ENCODE results near the gene UGT1A7.

Gene UGT1A7

DNA sequence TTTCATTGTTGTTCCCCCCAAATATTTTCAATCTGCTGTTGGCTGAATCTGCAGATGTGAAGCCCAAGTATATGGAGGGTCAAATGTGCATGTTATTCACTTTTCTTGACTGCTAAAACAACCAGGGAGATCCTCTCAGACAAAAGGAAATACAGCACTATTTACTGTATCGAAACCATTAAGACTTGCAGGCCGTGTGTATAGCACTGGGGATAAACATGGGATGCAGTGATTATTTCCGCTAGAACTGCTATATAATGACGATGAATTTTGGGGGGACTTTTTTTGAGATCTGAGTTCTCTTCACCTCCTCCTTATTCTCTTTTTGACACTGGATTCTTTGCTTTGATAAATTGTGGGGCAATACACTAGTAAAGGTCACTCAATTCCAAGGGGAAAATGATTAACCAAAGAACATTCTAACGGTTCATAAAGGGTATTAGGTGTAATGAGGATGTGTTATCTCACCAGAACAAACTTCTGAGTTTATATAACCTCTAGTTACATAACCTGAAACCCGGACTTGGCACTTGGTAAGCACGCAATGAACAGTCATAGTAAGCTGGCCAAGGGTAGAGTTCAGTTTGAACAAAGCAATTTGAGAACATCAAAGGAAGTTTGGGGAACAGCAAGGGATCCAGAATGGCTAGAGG is 74.9 kb downstream of the UGT1A7 start:
- ATAC-seq, result no peak
- TF ChIP-seq, protein P1, sequence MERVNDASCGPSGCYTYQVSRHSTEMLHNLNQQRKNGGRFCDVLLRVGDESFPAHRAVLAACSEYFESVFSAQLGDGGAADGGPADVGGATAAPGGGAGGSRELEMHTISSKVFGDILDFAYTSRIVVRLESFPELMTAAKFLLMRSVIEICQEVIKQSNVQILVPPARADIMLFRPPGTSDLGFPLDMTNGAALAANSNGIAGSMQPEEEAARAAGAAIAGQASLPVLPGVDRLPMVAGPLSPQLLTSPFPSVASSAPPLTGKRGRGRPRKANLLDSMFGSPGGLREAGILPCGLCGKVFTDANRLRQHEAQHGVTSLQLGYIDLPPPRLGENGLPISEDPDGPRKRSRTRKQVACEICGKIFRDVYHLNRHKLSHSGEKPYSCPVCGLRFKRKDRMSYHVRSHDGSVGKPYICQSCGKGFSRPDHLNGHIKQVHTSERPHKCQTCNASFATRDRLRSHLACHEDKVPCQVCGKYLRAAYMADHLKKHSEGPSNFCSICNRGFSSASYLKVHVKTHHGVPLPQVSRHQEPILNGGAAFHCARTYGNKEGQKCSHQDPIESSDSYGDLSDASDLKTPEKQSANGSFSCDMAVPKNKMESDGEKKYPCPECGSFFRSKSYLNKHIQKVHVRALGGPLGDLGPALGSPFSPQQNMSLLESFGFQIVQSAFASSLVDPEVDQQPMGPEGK (CRISPR knock-in tag; IDR thresholded peaks at IDR 0.05; ENCODE audit: borderline replicate concordance), result no peak
- TF ChIP-seq ARNTL (CRISPR knock-in tag; IDR thresholded peaks at IDR 0.05; ENCODE audit: borderline replicate concordance, low read depth) (no peak), ZFP30 (CRISPR knock-in tag; IDR thresholded peaks at IDR 0.05) (no peak), ZNF70 (CRISPR knock-in tag; IDR thresholded peaks at IDR 0.05) (no peak), PPARA (CRISPR knock-in tag; IDR thresholded peaks at IDR 0.05; ENCODE audit: borderline replicate concordance) (no peak), ISL1 (CRISPR knock-in tag; IDR thresholded peaks at IDR 0.05) (no peak), CSDC2 (CRISPR knock-in tag; IDR thresholded peaks at IDR 0.05) (no peak), BACH2 (CRISPR knock-in tag; IDR thresholded peaks at IDR 0.05; ENCODE audit: borderline replicate concordance) (no peak), OSR1 (CRISPR knock-in tag; IDR thresholded peaks at IDR 0.05) (no peak), SNAI2 (CRISPR knock-in tag; IDR thresholded peaks at IDR 0.05) (no peak), ESRRG (CRISPR knock-in tag; IDR thresholded peaks at IDR 0.05) (no peak), ZNF565 (CRISPR knock-in tag; conservative IDR thresholded peaks at IDR 0.05; ENCODE audit: low read depth) (no peak)
- TF ChIP-seq, protein P2, sequence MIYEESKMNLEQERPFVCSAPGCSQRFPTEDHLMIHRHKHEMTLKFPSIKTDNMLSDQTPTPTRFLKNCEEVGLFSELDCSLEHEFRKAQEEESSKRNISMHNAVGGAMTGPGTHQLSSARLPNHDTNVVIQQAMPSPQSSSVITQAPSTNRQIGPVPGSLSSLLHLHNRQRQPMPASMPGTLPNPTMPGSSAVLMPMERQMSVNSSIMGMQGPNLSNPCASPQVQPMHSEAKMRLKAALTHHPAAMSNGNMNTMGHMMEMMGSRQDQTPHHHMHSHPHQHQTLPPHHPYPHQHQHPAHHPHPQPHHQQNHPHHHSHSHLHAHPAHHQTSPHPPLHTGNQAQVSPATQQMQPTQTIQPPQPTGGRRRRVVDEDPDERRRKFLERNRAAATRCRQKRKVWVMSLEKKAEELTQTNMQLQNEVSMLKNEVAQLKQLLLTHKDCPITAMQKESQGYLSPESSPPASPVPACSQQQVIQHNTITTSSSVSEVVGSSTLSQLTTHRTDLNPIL (CRISPR knock-in tag; IDR thresholded peaks at IDR 0.05; ENCODE audit: low read depth), result no peak
- TF ChIP-seq, protein P3, sequence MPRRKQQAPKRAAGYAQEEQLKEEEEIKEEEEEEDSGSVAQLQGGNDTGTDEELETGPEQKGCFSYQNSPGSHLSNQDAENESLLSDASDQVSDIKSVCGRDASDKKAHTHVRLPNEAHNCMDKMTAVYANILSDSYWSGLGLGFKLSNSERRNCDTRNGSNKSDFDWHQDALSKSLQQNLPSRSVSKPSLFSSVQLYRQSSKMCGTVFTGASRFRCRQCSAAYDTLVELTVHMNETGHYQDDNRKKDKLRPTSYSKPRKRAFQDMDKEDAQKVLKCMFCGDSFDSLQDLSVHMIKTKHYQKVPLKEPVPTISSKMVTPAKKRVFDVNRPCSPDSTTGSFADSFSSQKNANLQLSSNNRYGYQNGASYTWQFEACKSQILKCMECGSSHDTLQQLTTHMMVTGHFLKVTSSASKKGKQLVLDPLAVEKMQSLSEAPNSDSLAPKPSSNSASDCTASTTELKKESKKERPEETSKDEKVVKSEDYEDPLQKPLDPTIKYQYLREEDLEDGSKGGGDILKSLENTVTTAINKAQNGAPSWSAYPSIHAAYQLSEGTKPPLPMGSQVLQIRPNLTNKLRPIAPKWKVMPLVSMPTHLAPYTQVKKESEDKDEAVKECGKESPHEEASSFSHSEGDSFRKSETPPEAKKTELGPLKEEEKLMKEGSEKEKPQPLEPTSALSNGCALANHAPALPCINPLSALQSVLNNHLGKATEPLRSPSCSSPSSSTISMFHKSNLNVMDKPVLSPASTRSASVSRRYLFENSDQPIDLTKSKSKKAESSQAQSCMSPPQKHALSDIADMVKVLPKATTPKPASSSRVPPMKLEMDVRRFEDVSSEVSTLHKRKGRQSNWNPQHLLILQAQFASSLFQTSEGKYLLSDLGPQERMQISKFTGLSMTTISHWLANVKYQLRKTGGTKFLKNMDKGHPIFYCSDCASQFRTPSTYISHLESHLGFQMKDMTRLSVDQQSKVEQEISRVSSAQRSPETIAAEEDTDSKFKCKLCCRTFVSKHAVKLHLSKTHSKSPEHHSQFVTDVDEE (CRISPR knock-in tag; IDR thresholded peaks at IDR 0.05), result no peak
- TF ChIP-seq, protein P4, sequence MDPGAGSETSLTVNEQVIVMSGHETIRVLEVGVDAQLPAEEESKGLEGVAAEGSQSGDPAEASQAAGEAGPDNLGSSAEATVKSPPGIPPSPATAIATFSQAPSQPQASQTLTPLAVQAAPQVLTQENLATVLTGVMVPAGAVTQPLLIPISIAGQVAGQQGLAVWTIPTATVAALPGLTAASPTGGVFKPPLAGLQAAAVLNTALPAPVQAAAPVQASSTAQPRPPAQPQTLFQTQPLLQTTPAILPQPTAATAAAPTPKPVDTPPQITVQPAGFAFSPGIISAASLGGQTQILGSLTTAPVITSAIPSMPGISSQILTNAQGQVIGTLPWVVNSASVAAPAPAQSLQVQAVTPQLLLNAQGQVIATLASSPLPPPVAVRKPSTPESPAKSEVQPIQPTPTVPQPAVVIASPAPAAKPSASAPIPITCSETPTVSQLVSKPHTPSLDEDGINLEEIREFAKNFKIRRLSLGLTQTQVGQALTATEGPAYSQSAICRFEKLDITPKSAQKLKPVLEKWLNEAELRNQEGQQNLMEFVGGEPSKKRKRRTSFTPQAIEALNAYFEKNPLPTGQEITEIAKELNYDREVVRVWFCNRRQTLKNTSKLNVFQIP (CRISPR knock-in tag; IDR thresholded peaks at IDR 0.05; ENCODE audit: borderline replicate concordance, low read depth), result no peak

DNA sequence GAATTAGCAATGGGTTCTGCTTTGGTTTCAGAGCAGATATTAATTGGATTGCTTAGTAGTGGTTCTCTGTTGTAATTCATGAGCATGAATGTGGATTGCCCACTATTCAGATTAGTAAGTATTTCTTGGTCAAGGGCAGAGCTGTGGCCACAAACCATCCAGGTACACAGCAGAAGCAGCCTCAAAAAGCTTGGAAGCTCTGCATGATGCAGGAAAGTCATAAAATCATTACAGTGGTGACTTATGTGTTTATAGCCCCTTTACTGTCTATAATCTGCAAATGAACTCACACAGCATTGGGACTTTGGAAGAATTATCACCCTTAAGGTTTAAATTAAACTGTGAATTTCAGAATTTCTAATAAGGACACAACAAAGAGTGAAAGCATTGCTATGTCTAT is 76.4 kb downstream of the UGT1A7 start:
- TF ChIP-seq ZC3H10 (CRISPR knock-in tag; IDR thresholded peaks at IDR 0.05) (no peak), CSDC2 (CRISPR knock-in tag; IDR thresholded peaks at IDR 0.05) (no peak), ZNF70 (CRISPR knock-in tag; IDR thresholded peaks at IDR 0.05) (no peak), BACH2 (CRISPR knock-in tag; IDR thresholded peaks at IDR 0.05; ENCODE audit: borderline replicate concordance) (no peak), ZNF565 (CRISPR knock-in tag; conservative IDR thresholded peaks at IDR 0.05; ENCODE audit: low read depth) (no peak), ZFP30 (CRISPR knock-in tag; IDR thresholded peaks at IDR 0.05) (no peak), ZNF8 (CRISPR knock-in tag; IDR thresholded peaks at IDR 0.05) (no peak)
- TF ChIP-seq, protein P4 (CRISPR knock-in tag; IDR thresholded peaks at IDR 0.05; ENCODE audit: borderline replicate concordance, low read depth), result no peak
- TF ChIP-seq, protein P3 (CRISPR knock-in tag; IDR thresholded peaks at IDR 0.05), result no peak
- no peak for ATAC-seq
